Neuronal stem cell (in vitro differentiated cells): ENCODE measurements around the gene KLRC4.
"Not testable (repeated sequence)": the region's sequence is repeated elsewhere in the genome, so short reads cannot be mapped to it uniquely, and the experiment has no call there.

ENCODE experiments used
- DNase-seq: peaks from one replicate; pipeline ENCODE4 v3.0.0-alpha.2; 2013; ENCODE audit warnings: low spot score
- H2AFZ ChIP-seq: one replicate; pipeline ENCODE4 v1.6.1; 2013; ENCODE audit warnings: mild to moderate bottlenecking, low read length, inconsistent platforms
- H2AK5ac ChIP-seq: 2 replicates; pipeline ENCODE4 v1.6.1; 2013; ENCODE audit warnings: low read depth, mild to moderate bottlenecking, inconsistent platforms, low read length, moderate library complexity, mixed read lengths
- H2BK120ac ChIP-seq: 2 replicates; pipeline ENCODE4 v1.6.1; 2013; ENCODE audit warnings: low read depth, mild to moderate bottlenecking, inconsistent platforms, low read length, moderate library complexity, mixed read lengths
- H2BK12ac ChIP-seq: one replicate; pipeline ENCODE4 v1.6.1; 2013; ENCODE audit warnings: low read length, inconsistent platforms
- H2BK15ac ChIP-seq: 2 replicates; pipeline ENCODE4 v1.6.1; 2013; ENCODE audit warnings: mild to moderate bottlenecking, low read length, inconsistent platforms, mixed read lengths
- H2BK5ac ChIP-seq: one replicate; pipeline ENCODE4 v1.6.1; 2013; ENCODE audit warnings: inconsistent platforms, mild to moderate bottlenecking, low read length, moderate library complexity
- H3K14ac ChIP-seq: one replicate; pipeline ENCODE4 v1.6.1; 2013; ENCODE audit warnings: low read length, inconsistent platforms
- H3K18ac ChIP-seq: 2 replicates; pipeline ENCODE4 v1.6.1; 2013; ENCODE audit warnings: low read length, inconsistent platforms
- H3K23ac ChIP-seq: 2 replicates; pipeline ENCODE4 v1.6.1; 2013; ENCODE audit warnings: low read depth, mild to moderate bottlenecking, mixed read lengths, low read length, inconsistent platforms; ENCODE audit not compliant: poor library complexity
- H3K27ac ChIP-seq: replicated peaks from 3 replicates; pipeline ENCODE4 v1.5.1; 2013; ENCODE audit warnings: low read length, inconsistent platforms
- H3K27me3 ChIP-seq, 3 experiments: 2 replicates each; pipeline ENCODE4 v1.6.1; 2013; ENCODE audit warnings: low read length in 3 of 3, mild to moderate bottlenecking in 2 of 3, inconsistent platforms in 1 of 3, low read depth in 1 of 3, mixed read lengths in 1 of 3, moderate library complexity in 1 of 3; ENCODE audit not compliant: control insufficient read depth in 3 of 3, insufficient read depth in 3 of 3
- H3K36me3 ChIP-seq, 2 donors: replicated peaks in 1 of 2; 2 replicates each; pipeline ENCODE4 v1.6.1; 2013; ENCODE audit warnings: low read length in 2 of 2; ENCODE audit not compliant: control insufficient read depth in 2 of 2, insufficient read depth in 2 of 2
- H3K4ac ChIP-seq: 2 replicates; pipeline ENCODE4 v1.6.1; 2013; ENCODE audit warnings: inconsistent platforms, mild to moderate bottlenecking, low read length, moderate library complexity
- H3K4me1 ChIP-seq, 2 donors: 1 replicate in 1 of 2; 2 replicates in 1 of 2; pipeline ENCODE4 v1.6.1; 2013; ENCODE audit warnings: low read length in 2 of 2, low read depth in 1 of 2; ENCODE audit not compliant: control insufficient read depth in 2 of 2, insufficient read depth in 1 of 2
- H3K4me2 ChIP-seq: one replicate; pipeline ENCODE4 v1.6.1; 2013; ENCODE audit warnings: mild to moderate bottlenecking, low read length, inconsistent platforms; ENCODE audit not compliant: insufficient read depth, poor library complexity, severe bottlenecking
- H3K4me3 ChIP-seq, 2 donors: 2 replicates each; pipeline ENCODE4 v1.5.1; 2013; ENCODE audit warnings: low read length in 2 of 2, mild to moderate bottlenecking in 2 of 2, inconsistent platforms in 1 of 2, moderate library complexity in 1 of 2
- H3K79me1 ChIP-seq: one replicate; pipeline ENCODE4 v1.6.1; 2013; ENCODE audit warnings: low read depth, mild to moderate bottlenecking, inconsistent platforms, low read length, moderate library complexity
- H3K9ac ChIP-seq: one replicate; pipeline ENCODE4 v1.6.1; 2013; ENCODE audit warnings: mild to moderate bottlenecking, low read depth, low read length, inconsistent platforms; ENCODE audit not compliant: poor library complexity
- H3K9me3 ChIP-seq, 2 donors: replicated peaks in 1 of 2; 2 replicates each; pipeline versions ENCODE3 to v1.6.1; 2013; ENCODE audit warnings: low read length in 2 of 2, mild to moderate bottlenecking in 2 of 2, inconsistent platforms in 1 of 2, low read depth in 1 of 2, mixed read lengths in 1 of 2, moderate library complexity in 1 of 2; ENCODE audit not compliant: control insufficient read depth in 2 of 2, insufficient read depth in 1 of 2
- H4K8ac ChIP-seq: one replicate; pipeline ENCODE4 v1.6.1; 2013; ENCODE audit warnings: low read depth, mild to moderate bottlenecking, inconsistent platforms, low read length, moderate library complexity
- H4K91ac ChIP-seq: one replicate; pipeline ENCODE4 v1.6.1; 2013; ENCODE audit warnings: low read length, low read depth, mild to moderate bottlenecking, inconsistent platforms; ENCODE audit not compliant: poor library complexity
- WGBS, 2 donors: extraction: QIAGEN DNeasy Blood & Tissue Kit; methylation state at CpG; one replicate each; pipeline ENCODE4 v1.1.7; 2013; ENCODE audit warnings: missing lambda C conversion rate in 2 of 2, mixed read lengths in 1 of 2; ENCODE audit not compliant: insufficient read length in 2 of 2, insufficient replicate concordance in 1 of 2; ENCODE audit errors: extremely low coverage in 2 of 2; 5-methylcytosine and 5-hydroxymethylcytosine counted together

Gene KLRC4

GRCh38 chr12:10381928-10382628, 27.5 kb downstream of the KLRC4 start:
- Histone ChIP-seq H3K4ac (no peak overlapping the region), H4K91ac (no peak overlapping the region), H3K18ac (no peak overlapping the region), H3K4me3 (no peak overlapping the region), H4K8ac (no peak overlapping the region), H2BK5ac (no peak overlapping the region), H3K36me3 (no peaks in the 10 kb centered on the region), H3K27ac (no peak overlapping the region), H2BK12ac (no peak overlapping the region), H3K23ac (no peak overlapping the region), H3K9me3 (no peaks in the 10 kb centered on the region), H2AK5ac (no peak overlapping the region), H2BK15ac (no peak overlapping the region), H3K9ac (no peak overlapping the region), H2BK120ac (no peak overlapping the region), H3K4me1 (no peaks in the 10 kb centered on the region), H2AFZ (no peak overlapping the region), H3K27me3 (no peaks in the 10 kb centered on the region), H3K4me2 (no peak overlapping the region), H3K79me1 (no peaks in the 10 kb centered on the region), H3K14ac (no peak overlapping the region)
- no peak for DNase-seq
- no CpG with 5 or more reads among the region's 4 CpGs for WGBS, 2 donors

- not testable (repeated sequence) for H3K4me2 ChIP-seq, H2BK120ac ChIP-seq, H3K4me1 ChIP-seq, H2BK5ac ChIP-seq, H2AFZ ChIP-seq, H3K79me1 ChIP-seq, H2BK12ac ChIP-seq, H3K23ac ChIP-seq, H3K27me3 ChIP-seq, DNase-seq, H4K8ac ChIP-seq, H3K36me3 ChIP-seq, H3K18ac ChIP-seq, H3K4ac ChIP-seq, H3K4me3 ChIP-seq, H3K14ac ChIP-seq, H3K9ac ChIP-seq, H3K9me3 ChIP-seq, H2BK15ac ChIP-seq, H4K91ac ChIP-seq, H3K27ac ChIP-seq, H2AK5ac ChIP-seq
- WGBS, 2 donors: no CpG with 5 or more reads among the region's 2 CpGs
These were observed 30.8 kb downstream of the KLRC4 start for GRCh38 chr12:10378737-10379136.

DNA sequence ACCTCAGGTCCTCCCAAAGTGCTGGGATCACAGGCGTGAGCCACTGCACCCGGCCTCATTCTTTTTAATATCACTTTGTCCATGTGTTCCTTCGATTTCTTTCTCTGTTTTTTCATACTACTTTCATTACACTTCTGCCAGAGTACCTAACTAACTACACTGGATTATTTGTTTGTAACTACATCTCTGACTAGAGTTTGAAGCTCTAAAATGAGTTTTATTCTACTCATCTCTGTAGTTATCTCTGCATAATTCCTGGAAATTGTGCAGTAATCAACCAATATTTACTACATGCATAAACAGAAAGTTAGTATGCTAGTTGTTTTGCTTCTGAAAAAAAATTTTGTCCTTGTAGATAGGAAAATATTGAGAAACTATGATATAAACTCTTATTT, 34.9 kb downstream of the KLRC4 start:
- no peak overlapping the region for H3K14ac ChIP-seq
- no peak overlapping the region for H2BK15ac ChIP-seq
- H4K8ac ChIP-seq: no peak overlapping the region
- no peak for DNase-seq
- H3K4ac ChIP-seq: no peak overlapping the region
- no peak overlapping the region for H4K91ac ChIP-seq
- H3K27me3 ChIP-seq: no peaks in the 10 kb centered on the region
- H2BK120ac ChIP-seq: no peak overlapping the region
- no peak overlapping the region for H2BK5ac ChIP-seq
- H2AK5ac ChIP-seq: no peak overlapping the region
- no peak overlapping the region for H2AFZ ChIP-seq
- no peak overlapping the region for H3K9ac ChIP-seq
- H3K79me1 ChIP-seq: no peaks in the 10 kb centered on the region
- no peak overlapping the region for H2BK12ac ChIP-seq
- no peak overlapping the region for H3K23ac ChIP-seq
- no CpG with 5 or more reads among the region's 3 CpGs for WGBS, 2 donors
- peaks cover 0 to 2% of the 10 kb centered on the region in 2 donors for H3K4me1 ChIP-seq
- no peak overlapping the region for H3K27ac ChIP-seq
- no peaks in the 10 kb centered on the region for H3K9me3 ChIP-seq
- no peak overlapping the region for H3K4me2 ChIP-seq
- H3K36me3 ChIP-seq: no peaks in the 10 kb centered on the region
- no peak overlapping the region for H3K4me3 ChIP-seq
- H3K18ac ChIP-seq: no peak overlapping the region

DNA sequence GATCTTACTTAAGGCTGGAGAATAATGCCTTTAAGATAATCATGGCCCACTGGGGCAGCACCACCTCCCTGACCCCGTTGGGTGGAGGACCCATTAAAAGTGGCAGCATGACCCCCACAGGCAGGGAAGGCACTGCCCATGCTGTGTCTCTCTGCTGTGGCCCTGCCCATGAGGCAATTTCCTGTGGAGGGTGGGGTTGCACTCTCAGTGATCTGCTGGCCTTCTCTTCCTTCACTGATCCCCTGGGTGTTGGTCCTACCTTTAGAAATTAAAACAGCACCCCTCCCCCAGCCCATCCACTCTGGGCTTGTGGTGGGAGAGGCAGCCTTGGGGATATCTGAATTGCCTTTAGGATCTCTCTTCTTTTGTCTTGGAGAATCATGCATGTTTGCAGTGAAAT, 37.0 kb downstream of the KLRC4 start:
- Histone ChIP-seq H2BK12ac (no peak overlapping the region), H3K14ac (no peak overlapping the region), H3K9me3 (no peaks in the 10 kb centered on the region), H2AK5ac (no peak overlapping the region), H3K4ac (no peak overlapping the region), H3K18ac (no peak overlapping the region), H3K4me1 (peaks cover 0 to 2% of the 10 kb centered on the region in 2 donors), H3K9ac (no peak overlapping the region), H2AFZ (peak overlapping the region; percentile 50), H3K4me2 (no peak overlapping the region), H3K27me3 (no peaks in the 10 kb centered on the region), H3K27ac (no peak overlapping the region), H3K4me3 (no peak overlapping the region), H3K36me3 (no peaks in the 10 kb centered on the region), H2BK5ac (no peak overlapping the region), H3K79me1 (no peaks in the 10 kb centered on the region), H3K23ac (peak overlapping the region; percentile 83), H4K8ac (no peak overlapping the region), H4K91ac (no peak overlapping the region), H2BK15ac (no peak overlapping the region), H2BK120ac (no peak overlapping the region)
- WGBS, 2 donors: no CpG with 5 or more reads among the region's 1 CpG
- no peak for DNase-seq
